DOHH2 (cell line): Measurements from ENCODE around the gene PEX6.

Source experiments
- H3F3A ChIP-seq: fragments of 200-600 bp; sonication (generic), shearing (Covaris generic); 2 replicates; pipeline ENCODE4 v1.6.0; 2016; ENCODE audit warnings: antibody characterized with exemption, mild to moderate bottlenecking; ENCODE audit not compliant: control insufficient read depth, insufficient read depth
- H3K27ac ChIP-seq: fragments of 200-600 bp; sonication (generic); 2 replicates; pipeline ENCODE4 v1.5.1; 2014; ENCODE audit warnings: low read depth, mild to moderate bottlenecking, low read length, moderate library complexity
- H3K27me3 ChIP-seq: fragments of 200-600 bp; sonication (generic); 2 replicates; pipeline ENCODE4 v1.6.1; 2014; ENCODE audit warnings: mild to moderate bottlenecking, low read length, mixed read lengths; ENCODE audit not compliant: control insufficient read depth
- H3K36me3 ChIP-seq: fragments of 200-600 bp; sonication (generic); 2 replicates; pipeline ENCODE4 v1.6.1; 2014; ENCODE audit warnings: mild to moderate bottlenecking, low read length, moderate library complexity, mixed read lengths; ENCODE audit not compliant: control insufficient read depth
- H3K4me1 ChIP-seq: fragments of 200-600 bp; sonication (generic); 2 replicates; pipeline ENCODE4 v1.6.1; 2014; ENCODE audit warnings: mild to moderate bottlenecking, low read length, mixed read lengths; ENCODE audit not compliant: control insufficient read depth
- H3K4me2 ChIP-seq: fragments of 200-600 bp; sonication (generic); 2 replicates; pipeline ENCODE4 v1.6.0; 2014; ENCODE audit warnings: mild to moderate bottlenecking, low read length, moderate library complexity
- H3K4me3 ChIP-seq: fragments of 200-600 bp; sonication (generic); 2 replicates; pipeline ENCODE4 v1.5.1; 2014; ENCODE audit warnings: mild to moderate bottlenecking, low read length, mixed read lengths
- H3K79me2 ChIP-seq: fragments of 200-600 bp; sonication (generic); 2 replicates; pipeline ENCODE4 v1.6.1; 2014; ENCODE audit warnings: mild to moderate bottlenecking, low read length, mixed read lengths; ENCODE audit not compliant: control insufficient read depth
- H3K9me2 ChIP-seq: fragments of 200-600 bp; sonication (generic); replicated peaks from 2 replicates; pipeline ENCODE4 v1.6.1; 2014; ENCODE audit warnings: mild to moderate bottlenecking, low read length, mixed read lengths; ENCODE audit not compliant: control insufficient read depth
- H3K9me3 ChIP-seq: fragments of 200-600 bp; sonication (generic); 2 replicates; pipeline ENCODE4 v1.6.1; 2014; ENCODE audit warnings: antibody characterized with exemption, low read length, mixed read lengths; ENCODE audit not compliant: control insufficient read depth, insufficient read depth
- H4K20me1 ChIP-seq: fragments of 200-600 bp; sonication (generic); 2 replicates; pipeline ENCODE4 v1.6.0; 2014; ENCODE audit warnings: low read depth, mild to moderate bottlenecking, antibody characterized with exemption, low read length, moderate library complexity; ENCODE audit not compliant: control insufficient read depth, insufficient read depth
- EZH2phosphoT487 ChIP-seq: fragments of 200-600 bp; sonication (generic); IDR thresholded peaks from 2 replicates; pipeline ENCODE4 v1.6.1; 2017; ENCODE audit warnings: borderline replicate concordance, mild to moderate bottlenecking, antibody characterized with exemption, low read length, moderate library complexity, mixed read lengths
- TF ChIP-seq, protein P1 (sequence below): fragments of 200-600 bp; sonication (generic); IDR thresholded peaks from one replicate; pipeline ENCODE4 v1.5.1; 2014; ENCODE audit warnings: antibody characterized with exemption, mild to moderate bottlenecking, low read depth, low read length; ENCODE audit not compliant: poor library complexity, severe bottlenecking

Gene PEX6

DNA sequence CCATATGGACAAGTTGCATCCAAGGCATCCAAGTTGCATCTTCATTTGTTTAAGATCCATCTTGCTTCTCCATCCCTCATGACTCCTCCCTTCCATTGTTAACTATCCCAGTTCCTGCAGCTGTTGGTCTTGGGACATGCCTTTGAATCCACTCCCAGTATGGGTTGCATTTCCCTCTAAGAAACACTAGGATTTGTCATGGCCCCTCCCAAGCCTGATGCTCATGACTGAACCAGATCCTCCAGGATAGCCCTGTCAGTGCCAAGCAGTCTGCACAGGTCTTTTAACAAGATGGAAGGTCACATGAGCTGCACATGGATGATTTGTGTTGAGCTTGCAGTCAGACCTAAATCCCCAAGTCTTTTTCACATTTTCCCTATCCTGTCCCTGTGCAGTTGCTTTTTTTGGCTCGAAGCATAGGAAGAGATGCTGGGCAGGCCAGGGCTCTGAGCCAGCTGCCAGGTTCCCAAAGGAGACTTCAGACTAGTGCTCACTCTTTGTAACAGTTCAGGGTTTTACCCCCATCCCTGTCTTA, 9.6 kb upstream of the PEX6 start:
- no peaks in the 10 kb centered on the region for H3F3A ChIP-seq
- H3K79me2 ChIP-seq: peaks cover 29% of the 10 kb centered on the region
- H3K4me2 ChIP-seq: no peak overlapping the region
- no peaks in the 10 kb centered on the region for H3K9me2 ChIP-seq
- H3K27me3 ChIP-seq: no peaks in the 10 kb centered on the region
- TF ChIP-seq, protein P1, sequence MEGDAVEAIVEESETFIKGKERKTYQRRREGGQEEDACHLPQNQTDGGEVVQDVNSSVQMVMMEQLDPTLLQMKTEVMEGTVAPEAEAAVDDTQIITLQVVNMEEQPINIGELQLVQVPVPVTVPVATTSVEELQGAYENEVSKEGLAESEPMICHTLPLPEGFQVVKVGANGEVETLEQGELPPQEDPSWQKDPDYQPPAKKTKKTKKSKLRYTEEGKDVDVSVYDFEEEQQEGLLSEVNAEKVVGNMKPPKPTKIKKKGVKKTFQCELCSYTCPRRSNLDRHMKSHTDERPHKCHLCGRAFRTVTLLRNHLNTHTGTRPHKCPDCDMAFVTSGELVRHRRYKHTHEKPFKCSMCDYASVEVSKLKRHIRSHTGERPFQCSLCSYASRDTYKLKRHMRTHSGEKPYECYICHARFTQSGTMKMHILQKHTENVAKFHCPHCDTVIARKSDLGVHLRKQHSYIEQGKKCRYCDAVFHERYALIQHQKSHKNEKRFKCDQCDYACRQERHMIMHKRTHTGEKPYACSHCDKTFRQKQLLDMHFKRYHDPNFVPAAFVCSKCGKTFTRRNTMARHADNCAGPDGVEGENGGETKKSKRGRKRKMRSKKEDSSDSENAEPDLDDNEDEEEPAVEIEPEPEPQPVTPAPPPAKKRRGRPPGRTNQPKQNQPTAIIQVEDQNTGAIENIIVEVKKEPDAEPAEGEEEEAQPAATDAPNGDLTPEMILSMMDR: no peak
- TF ChIP-seq EZH2phosphoT487: no peak
- peaks cover 16% of the 10 kb centered on the region for H3K4me1 ChIP-seq
- H3K4me3 ChIP-seq: no peak overlapping the region
- H4K20me1 ChIP-seq: no peaks in the 10 kb centered on the region
- peaks cover 23% of the 10 kb centered on the region for H3K36me3 ChIP-seq
- no peak overlapping the region for H3K27ac ChIP-seq
- no peaks in the 10 kb centered on the region for H3K9me3 ChIP-seq

DNA sequence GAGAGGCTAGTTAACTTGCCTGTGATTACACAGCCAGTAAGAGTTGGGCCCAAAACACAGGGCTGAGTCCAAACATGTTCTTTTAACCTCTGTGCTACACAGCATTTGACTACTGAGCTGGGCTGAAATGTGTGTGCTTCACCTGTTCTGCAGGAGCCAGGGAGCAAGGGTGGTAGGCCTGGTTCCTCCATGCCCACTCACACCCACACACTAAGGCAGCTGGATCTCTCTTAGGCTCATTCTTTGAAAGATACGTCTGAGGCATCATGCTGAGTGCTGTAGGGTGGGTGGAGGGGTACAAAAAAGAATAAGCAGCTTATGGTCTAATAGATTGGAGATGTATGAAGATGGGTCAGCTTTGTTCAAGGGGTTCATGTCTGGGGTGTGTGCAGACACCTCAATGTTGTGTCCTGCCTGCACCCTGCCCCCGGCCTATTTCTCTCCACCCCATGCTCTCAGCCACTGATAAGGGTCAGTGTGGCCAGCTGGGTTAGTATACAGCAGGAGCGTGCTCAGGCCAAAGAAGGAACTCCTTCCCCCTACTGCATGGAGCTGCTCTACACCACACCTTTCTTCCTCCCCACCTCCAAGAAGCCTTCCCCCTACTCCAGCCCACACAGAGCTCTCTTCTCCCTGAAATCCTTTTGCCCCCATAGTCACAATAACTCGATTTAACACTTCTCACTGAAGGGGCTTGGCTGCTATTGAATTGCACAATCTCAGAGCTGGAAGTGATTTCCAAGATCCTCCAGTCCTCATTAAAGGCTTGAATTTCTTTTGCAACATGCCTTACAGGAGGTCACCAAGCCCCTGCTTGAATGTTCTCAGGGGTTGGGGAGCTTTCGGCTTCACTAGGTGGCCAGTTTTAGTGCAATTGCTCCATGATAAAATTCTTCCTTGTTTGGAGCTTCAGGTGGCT, 8.8 kb upstream of the PEX6 start:
- Histone ChIP-seq H3K4me2 (no peak overlapping the region), H3K79me2 (peaks cover 29% of the 10 kb centered on the region)

DNA sequence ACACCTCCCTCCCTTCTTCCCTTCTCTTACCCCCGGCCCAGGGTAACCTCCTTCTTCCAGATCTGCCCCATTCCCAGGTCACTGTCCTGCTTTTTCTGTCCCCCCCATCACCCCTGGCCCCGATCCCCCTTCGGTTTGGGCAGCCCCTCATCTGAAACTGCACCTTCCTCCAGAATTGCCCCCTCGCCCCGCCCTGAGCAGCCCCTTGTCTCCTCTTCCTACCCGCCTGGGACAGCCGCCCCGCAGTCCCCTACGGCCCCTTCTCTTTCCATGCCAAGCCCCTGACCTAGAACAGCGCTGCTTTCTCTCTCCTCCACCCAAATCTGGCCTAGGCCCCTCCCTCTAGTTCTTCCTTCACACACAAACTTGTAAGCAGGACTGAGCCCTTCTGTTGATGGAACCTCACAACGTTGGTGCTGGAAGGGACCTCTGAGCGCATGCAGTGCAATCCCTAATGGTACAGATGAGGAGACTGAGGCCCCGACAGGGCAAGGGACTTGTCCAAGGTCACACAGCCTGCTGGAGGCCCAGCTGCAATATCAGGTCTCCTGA, 6.0 kb upstream of the PEX6 start:
- Histone ChIP-seq H3K4me3 (peak overlapping the region; percentile 89), H3K4me2 (peak overlapping the region; percentile 89), H3K36me3 (peaks cover 10% of the 10 kb centered on the region), H3K27ac (peak overlapping the region; percentile 22; the same call in 1 of the 2 replicates), H4K20me1 (no peaks in the 10 kb centered on the region), H3K9me3 (no peaks in the 10 kb centered on the region), H3K4me1 (peaks cover 24% of the 10 kb centered on the region), H3F3A (peaks cover 4% of the 10 kb centered on the region; the same call in 1 of the 2 replicates), H3K27me3 (no peaks in the 10 kb centered on the region), H3K9me2 (no peaks in the 10 kb centered on the region), H3K79me2 (peaks cover 29% of the 10 kb centered on the region)
- no peak for TF ChIP-seq EZH2phosphoT487

More for the DNA sequence above, 8.8 kb upstream of the PEX6 start:
- Histone ChIP-seq H3K27ac (no peak overlapping the region), H3K4me3 (no peak overlapping the region), H3K9me3 (no peaks in the 10 kb centered on the region), H3K9me2 (no peaks in the 10 kb centered on the region), H3K27me3 (no peaks in the 10 kb centered on the region), H3K4me1 (peaks cover 17% of the 10 kb centered on the region), H3F3A (no peaks in the 10 kb centered on the region), H4K20me1 (no peaks in the 10 kb centered on the region), H3K36me3 (peaks cover 23% of the 10 kb centered on the region)
- no peak for TF ChIP-seq EZH2phosphoT487
- TF ChIP-seq, protein P1: no peak
